GM21360 (cell line): ENCODE data around the gene RXRG.
A peak's percentile ranks its signal among the peaks of the same experiment; 100 is the strongest.

Experiments used
- ATAC-seq: cut with Tn5 transposase; IDR thresholded peaks from one replicate; pipeline ENCODE4 v1.9.1; 2021; ENCODE audit warnings: mild to moderate bottlenecking, moderate library complexity; ENCODE audit not compliant: unreplicated experiment

RXRG gene

DNA sequence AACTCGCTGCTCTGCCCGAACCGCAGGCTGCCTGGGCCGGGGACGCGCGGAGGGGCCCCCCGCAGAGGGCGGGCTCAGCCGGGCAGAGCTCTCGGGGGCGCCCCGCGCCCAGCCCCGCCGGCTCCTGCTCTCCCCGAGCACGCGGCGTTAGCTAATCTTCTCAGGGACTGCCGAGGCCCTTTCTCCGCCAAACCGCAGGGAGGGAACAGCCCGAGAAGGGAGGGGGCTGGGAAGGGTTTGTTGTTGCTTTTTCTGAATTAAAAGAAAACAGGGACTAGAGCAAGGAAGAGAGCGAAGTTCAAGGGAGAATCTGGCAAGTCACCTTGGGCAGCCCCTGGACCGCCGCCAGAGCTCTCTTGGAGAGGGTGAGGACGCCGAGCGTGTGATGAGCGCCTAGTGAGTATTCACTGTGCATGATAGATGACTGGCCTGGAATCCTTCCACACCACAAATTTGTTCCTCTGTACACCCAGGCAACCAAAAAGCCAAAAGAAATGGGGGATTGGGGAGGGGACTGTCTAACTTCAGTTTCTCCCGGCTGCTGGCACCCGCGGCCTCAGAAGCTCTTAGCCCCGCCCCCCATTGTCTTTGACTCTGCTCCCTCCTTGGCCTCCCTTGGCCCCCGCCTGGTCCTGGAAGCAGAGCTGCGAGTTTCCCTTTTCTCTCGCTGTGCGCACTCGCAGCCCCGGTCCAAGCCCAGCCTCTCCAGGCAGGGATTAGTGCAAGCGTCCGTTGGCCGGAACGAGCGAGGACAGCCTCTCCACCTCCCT lies 68.7 kb downstream of the RXRG start:
- ATAC-seq, result peak; percentile 61

DNA sequence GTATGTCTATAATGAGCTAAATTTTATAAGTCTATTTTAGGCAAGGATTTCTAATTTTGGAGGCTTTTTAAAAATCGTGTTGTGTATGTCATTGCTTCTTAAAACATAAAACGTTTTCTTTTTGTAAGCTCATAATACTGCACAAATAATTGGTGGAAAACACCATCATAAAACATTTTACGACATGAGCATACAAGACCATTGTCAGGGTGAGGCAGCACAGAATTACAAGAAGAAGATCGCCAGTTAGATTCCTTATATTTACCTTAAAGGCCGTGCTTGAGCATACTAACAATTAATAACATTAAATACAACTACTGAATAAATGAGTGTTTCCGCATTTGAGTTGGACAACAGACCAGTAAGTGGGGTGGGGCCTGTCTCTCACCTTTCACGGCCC lies 69.3 kb downstream of the RXRG start:
- no peak for ATAC-seq

DNA sequence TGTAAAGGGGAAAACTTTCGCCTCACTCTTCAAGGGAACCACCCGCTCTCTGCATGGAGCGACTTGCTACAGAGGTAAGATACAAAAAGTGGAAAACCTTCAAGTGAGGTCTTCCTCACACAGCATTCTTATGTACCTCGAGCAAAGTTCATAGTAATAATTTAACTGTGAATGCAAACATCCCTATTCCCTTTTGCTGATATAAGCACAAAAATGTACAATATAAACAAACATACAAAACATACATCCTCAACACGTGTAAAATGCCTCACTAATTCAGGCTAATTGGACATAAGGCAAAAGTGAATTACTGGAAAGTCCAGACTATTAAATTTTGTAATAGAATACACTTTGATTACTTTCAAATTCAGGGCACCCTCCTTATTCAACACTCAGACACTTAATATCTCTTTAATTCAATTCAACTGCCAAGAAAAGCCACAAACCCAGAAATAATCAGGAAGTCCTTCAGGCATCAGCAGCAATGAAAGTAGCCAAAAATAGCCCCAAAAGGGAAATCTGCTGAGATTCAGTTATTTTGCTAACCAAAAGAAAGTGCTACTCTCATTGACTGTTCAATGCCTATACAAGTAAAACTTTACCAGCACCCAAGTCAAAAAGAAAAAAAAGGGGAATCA lies 73.2 kb downstream of the RXRG start:
- ATAC-seq, result no peak

DNA sequence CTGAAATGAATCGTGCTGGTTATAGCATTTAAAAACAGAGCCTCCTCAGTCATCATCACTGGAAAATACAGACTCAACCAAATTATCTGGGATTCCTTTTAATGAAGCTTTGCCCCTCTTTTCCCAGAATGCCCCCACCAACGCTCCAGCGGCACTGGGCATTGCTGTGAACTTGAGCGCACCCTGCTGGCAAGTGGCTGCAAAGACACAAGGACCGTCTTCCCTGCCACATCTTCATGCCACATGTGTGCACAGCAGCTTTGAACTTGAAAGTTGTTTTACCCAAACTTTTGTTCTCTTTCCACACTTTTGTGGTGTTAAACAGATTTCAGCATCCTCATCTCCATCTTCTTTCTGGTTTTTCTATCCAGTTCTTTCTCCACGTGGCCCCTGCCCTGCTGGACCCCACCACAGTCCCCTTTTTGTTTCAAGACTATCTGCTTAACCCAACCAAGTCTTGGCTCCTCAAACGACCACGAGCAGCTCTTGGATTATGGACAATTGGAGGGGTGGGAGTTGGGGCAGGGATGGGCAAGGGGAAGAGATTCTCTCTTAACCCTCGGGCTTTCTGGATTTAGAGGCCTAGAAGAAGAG lies 75.6 kb downstream of the RXRG start:
- peak; percentile 61 for ATAC-seq

- ATAC-seq, result peak; percentile 65
These were observed 77.4 kb downstream of the RXRG start for GRCh38 chr1:165367375-165367993.

- no peak for ATAC-seq
These were observed 79.6 kb downstream of the RXRG start for GRCh38 chr1:165365341-165365740.

DNA sequence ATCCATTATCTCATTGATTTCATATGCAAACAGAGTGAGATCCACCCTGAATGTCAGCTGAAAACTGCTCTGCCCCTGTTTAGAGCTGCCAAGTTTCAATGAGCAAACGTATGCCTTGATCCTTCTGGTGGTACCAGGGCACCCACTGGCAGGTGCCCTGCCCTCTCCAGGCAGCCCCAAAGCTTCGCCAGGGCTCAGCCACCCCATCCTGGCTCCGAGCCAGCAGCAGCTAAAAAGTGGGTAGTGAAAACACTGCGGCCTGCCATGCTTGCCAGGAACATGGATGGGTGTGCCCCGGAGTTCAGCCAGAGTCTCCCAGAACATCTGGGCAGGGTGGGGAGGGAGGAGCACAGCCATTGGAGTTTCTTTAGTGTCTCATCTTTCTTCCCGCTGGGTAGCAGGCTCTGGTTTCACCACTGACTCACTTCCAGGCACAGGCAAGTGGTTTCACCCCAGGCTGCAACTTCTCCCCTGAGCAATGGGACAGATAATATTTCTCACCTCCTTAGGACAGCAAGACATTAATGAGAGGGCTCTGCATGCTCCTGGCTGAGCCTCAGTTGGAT lies 80.3 kb downstream of the RXRG start:
- ATAC-seq, result no peak

- ATAC-seq, result no peak
These were observed 88.0 kb downstream of the RXRG start for GRCh38 chr1:165356876-165357275.

- no peak for ATAC-seq
These were observed 88.7 kb downstream of the RXRG start, which contains the start of gene LMX1A for GRCh38 chr1:165355977-165356811. TSS of gene LMX1A (minus strand) at chr1:165356715. CDS start at chr1:165355559, 1,156 bp downstream.

- no peak for ATAC-seq
These were observed 89.6 kb downstream of the RXRG start for GRCh38 chr1:165355139-165355976.

GRCh38 chr1:165354739-165355138 lies 90.2 kb downstream of the RXRG start:
- ATAC-seq, result no peak

DNA sequence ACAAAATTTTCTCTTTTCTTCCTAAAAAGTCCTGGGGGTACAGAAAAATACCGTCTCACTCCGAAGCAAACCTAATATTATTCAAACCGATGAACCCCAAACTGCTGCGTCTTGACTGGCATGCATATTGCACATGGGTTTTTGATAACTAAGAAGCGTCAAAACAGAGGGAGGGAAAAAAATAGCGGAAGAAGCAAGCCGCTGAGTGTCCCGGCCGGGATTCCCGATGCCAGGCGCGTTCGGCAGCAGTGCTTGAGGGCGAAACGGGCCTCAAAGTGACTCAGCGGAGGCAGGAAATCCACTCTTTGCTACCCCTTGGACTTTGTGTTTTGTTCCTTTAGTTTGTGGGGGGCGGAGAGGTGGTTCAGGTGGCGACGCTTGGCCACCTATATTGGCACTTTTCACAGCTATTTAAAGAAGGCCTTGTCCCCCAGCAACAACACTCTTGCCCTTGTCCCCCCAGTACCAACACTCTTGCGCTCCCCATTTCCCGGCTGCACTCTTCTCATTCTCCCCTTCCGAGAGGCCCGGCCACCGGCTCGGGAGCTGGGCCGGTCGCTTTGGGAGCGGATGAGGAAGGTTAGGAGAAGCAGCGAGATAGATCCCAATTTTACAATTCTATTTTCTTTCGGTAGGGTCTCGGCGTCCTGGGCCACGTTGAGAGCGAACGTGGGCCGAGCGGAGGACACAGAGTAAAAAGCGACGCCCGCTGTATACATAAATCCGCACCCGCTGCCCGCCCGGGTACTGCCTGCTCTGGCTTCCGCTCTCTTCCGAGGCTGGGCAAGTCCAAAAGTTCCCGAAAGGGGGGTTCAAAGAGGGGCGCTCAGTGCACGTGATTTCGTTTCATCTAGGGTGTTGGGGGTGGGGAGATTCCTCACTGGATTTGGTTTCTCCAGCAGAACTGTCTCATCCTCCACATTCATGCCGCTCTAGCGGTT lies 90.9 kb downstream of the RXRG start:
- ATAC-seq, result no peak

GRCh38 chr1:165352442-165353293 lies 92.3 kb downstream of the RXRG start:
- ATAC-seq, result no peak

- no peak for ATAC-seq
These were observed 93.0 kb downstream of the RXRG start for GRCh38 chr1:165351863-165352441.
